ENCODE results near the gene SFMBT2. TPM values are rescaled to one million over a fixed set of nuclear protein-coding genes. Genes with fewer than 3 reads are reported as not detected.
"Not testable (repeated sequence)": the region's sequence is repeated elsewhere in the genome, so short reads cannot be mapped to it uniquely, and the experiment has no call there.

The SFMBT2 gene
- total RNA-seq, 4 donors from 2014 or later = 2.6 to 26.4 (median 4.5) TPM

- Histone ChIP-seq H3K27ac (no peak overlapping the region), H3K4me3 (no peak overlapping the region), H3K4me1 (no peaks in the 10 kb centered on the region), H3K36me3 (no peaks in the 10 kb centered on the region), H3K27me3 (no peaks in the 10 kb centered on the region), H3K9me3 (peaks cover 0 to 3% (median 0%) of the 10 kb centered on the region in 4 donors)
- no peak for DNase-seq
- no peak for TF ChIP-seq POLR2A (IDR thresholded peaks at IDR 0.05)
- TF ChIP-seq, protein P1, sequence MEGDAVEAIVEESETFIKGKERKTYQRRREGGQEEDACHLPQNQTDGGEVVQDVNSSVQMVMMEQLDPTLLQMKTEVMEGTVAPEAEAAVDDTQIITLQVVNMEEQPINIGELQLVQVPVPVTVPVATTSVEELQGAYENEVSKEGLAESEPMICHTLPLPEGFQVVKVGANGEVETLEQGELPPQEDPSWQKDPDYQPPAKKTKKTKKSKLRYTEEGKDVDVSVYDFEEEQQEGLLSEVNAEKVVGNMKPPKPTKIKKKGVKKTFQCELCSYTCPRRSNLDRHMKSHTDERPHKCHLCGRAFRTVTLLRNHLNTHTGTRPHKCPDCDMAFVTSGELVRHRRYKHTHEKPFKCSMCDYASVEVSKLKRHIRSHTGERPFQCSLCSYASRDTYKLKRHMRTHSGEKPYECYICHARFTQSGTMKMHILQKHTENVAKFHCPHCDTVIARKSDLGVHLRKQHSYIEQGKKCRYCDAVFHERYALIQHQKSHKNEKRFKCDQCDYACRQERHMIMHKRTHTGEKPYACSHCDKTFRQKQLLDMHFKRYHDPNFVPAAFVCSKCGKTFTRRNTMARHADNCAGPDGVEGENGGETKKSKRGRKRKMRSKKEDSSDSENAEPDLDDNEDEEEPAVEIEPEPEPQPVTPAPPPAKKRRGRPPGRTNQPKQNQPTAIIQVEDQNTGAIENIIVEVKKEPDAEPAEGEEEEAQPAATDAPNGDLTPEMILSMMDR (IDR thresholded peaks at IDR 0.05) = no peak
Measured at GRCh38 chr10:7315906-7316305, 94.9 kb downstream of the SFMBT2 start.

GRCh38 chr10:7314170-7314569 is 96.7 kb downstream of the SFMBT2 start:
- Histone ChIP-seq H3K9me3 (peaks cover 0 to 3% (median 0%) of the 10 kb centered on the region in 4 donors), H3K4me1 (no peaks in the 10 kb centered on the region), H3K4me3 (no peak overlapping the region), H3K36me3 (no peaks in the 10 kb centered on the region), H3K27ac (no peak overlapping the region), H3K27me3 (no peaks in the 10 kb centered on the region)
- no peak for TF ChIP-seq POLR2A (IDR thresholded peaks at IDR 0.05)
- TF ChIP-seq, protein P1 (IDR thresholded peaks at IDR 0.05) = no peak
- DNase-seq = no peak

DNA sequence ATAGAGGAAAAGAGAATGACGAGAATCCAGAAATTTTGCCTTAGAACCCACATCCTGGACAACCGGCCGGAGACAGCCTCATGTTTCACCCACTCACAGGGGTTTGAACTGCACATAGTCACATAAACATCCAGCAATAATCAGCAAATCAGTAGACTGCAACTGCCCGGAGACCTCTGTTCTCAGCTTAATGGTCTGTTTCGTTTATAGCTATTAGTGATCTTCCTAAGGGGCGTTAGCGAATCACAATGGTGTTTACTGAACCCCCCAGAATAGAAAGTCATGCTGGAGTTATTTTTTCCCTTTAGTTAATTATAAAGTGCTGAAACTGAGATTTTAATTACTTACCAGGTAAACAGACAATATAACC is 98.4 kb downstream of the SFMBT2 start:
- Histone ChIP-seq H3K27me3 (no peaks in the 10 kb centered on the region), H3K4me1 (no peaks in the 10 kb centered on the region), H3K36me3 (no peaks in the 10 kb centered on the region), H3K27ac (no peak overlapping the region), H3K4me3 (no peak overlapping the region), H3K9me3 (peaks cover 0 to 3% (median 0%) of the 10 kb centered on the region in 4 donors)
- TF ChIP-seq, protein P1 (IDR thresholded peaks at IDR 0.05) = no peak
- no peak for TF ChIP-seq POLR2A (IDR thresholded peaks at IDR 0.05)
- DNase-seq = no peak

GRCh38 chr10:7311850-7312487 is 98.9 kb downstream of the SFMBT2 start:
- H3K9me3 ChIP-seq, H3K4me1 ChIP-seq, DNase-seq, H3K27ac ChIP-seq, H3K4me3 ChIP-seq, H3K27me3 ChIP-seq, H3K36me3 ChIP-seq: not testable (repeated sequence)

- TF ChIP-seq, protein P1 (IDR thresholded peaks at IDR 0.05) = no peak
- no peak for TF ChIP-seq POLR2A (IDR thresholded peaks at IDR 0.05)
- Histone ChIP-seq H3K36me3 (no peaks in the 10 kb centered on the region), H3K4me1 (no peaks in the 10 kb centered on the region), H3K27ac (no peak overlapping the region), H3K9me3 (peaks cover 0 to 3% (median 0%) of the 10 kb centered on the region in 4 donors), H3K27me3 (no peaks in the 10 kb centered on the region), H3K4me3 (no peak overlapping the region)
- no peak for DNase-seq
Measured at GRCh38 chr10:7311218-7311849, 99.5 kb downstream of the SFMBT2 start.

DNA sequence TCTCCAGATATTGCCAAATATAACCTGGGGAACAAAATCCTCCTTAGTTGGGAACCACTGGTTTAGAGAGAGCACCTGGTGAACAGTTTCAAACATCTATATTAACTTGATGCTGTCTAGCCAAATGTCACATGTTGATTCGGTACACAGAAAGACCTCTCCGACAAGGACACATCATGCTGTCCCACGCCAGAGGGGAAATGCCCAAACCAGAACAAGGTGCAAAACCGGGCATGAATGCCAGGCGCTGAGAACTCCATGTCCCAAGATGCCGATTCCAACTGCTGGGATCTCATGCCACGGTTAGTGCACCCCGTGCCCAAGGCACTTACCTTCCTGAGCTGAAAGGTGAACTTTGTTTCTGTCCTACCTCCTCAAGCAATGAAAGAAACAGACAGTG is 100.8 kb downstream of the SFMBT2 start:
- Histone ChIP-seq H3K27me3 (no peaks in the 10 kb centered on the region), H3K27ac (no peak overlapping the region), H3K36me3 (no peaks in the 10 kb centered on the region), H3K4me1 (no peaks in the 10 kb centered on the region), H3K4me3 (no peak overlapping the region), H3K9me3 (no peaks in the 10 kb centered on the region)
- no peak for DNase-seq
- TF ChIP-seq POLR2A (IDR thresholded peaks at IDR 0.05) = no peak
- TF ChIP-seq, protein P1 (IDR thresholded peaks at IDR 0.05) = no peak
